Liver (tissue), 3 donors: Measurements from ENCODE around the gene SMS.

ENCODE experiments used
- CTCF ChIP-seq: fragments of 150-350 bp; IDR thresholded peaks from 2 replicates; pipeline ENCODE4 v1.5.1; 2017; ENCODE audit warnings: improper control_type of control experiment, low read depth, low read length; ENCODE audit not compliant: missing input control
- EGR1 ChIP-seq, 2 donors: IDR thresholded peaks; 2 replicates each; pipeline ENCODE4 v1.6.1; 2016 to 2018; ENCODE audit warnings: antibody characterized with exemption in 2 of 2, low read depth in 2 of 2
- GABPA ChIP-seq, 2 donors: IDR thresholded peaks in 1 of 2; conservative IDR thresholded peaks in 1 of 2; 2 replicates each; pipeline ENCODE4 v1.6.1; 2016; ENCODE audit warnings: antibody characterized with exemption in 2 of 2, mild to moderate bottlenecking in 1 of 2, moderate library complexity in 1 of 2
- HNF4A ChIP-seq, 2 donors: conservative IDR thresholded peaks; 2 replicates each; pipeline ENCODE4 v1.6.1; 2016; ENCODE audit warnings: antibody characterized with exemption in 2 of 2, mild to moderate bottlenecking in 2 of 2
- HNF4G ChIP-seq: IDR thresholded peaks from 2 replicates; pipeline ENCODE4 v1.6.1; 2016; ENCODE audit warnings: antibody characterized with exemption
- RAD21 ChIP-seq, 2 donors: IDR thresholded peaks; 2 replicates each; pipeline ENCODE4 v1.6.1; 2016; ENCODE audit warnings: antibody characterized with exemption in 2 of 2, mild to moderate bottlenecking in 2 of 2
- REST ChIP-seq: IDR thresholded peaks from 2 replicates; pipeline ENCODE4 v1.6.1; 2016; ENCODE audit warnings: antibody characterized with exemption, mild to moderate bottlenecking
- TAF1 ChIP-seq: conservative IDR thresholded peaks from 2 replicates; pipeline ENCODE4 v1.6.1; 2016; ENCODE audit warnings: antibody characterized with exemption, mild to moderate bottlenecking
- YY1 ChIP-seq: IDR thresholded peaks from 2 replicates; pipeline ENCODE4 v1.6.1; 2016; ENCODE audit warnings: antibody characterized with exemption, mild to moderate bottlenecking
- donor health status: healthy.
- donor health status: healthy.

GRCh38 chrX:21934414-21934813 lies 6.1 kb upstream of the SMS start:
- TF ChIP-seq CTCF = no peak
- no peak for TF ChIP-seq HNF4A (conservative IDR thresholded peaks at IDR 0.05)
- TF ChIP-seq TAF1 = no peak
- no peak for TF ChIP-seq HNF4G
- no peak for TF ChIP-seq RAD21 (IDR thresholded peaks at IDR 0.05)
- no peak for TF ChIP-seq REST
- TF ChIP-seq YY1 = no peak
- TF ChIP-seq EGR1 (IDR thresholded peaks at IDR 0.05; ENCODE audit: low read depth in 2 of 2) = no peak
- no peak for TF ChIP-seq GABPA (IDR thresholded peaks at IDR 0.05 in 1 of 2, conservative IDR thresholded peaks at IDR 0.05 in 1 of 2)
